Esophagus squamous epithelium (tissue), 4 donors: Measurements from ENCODE around the gene OR7A17.

Experiments used
- CTCF ChIP-seq, 6 experiments: fragments of 450-650 bp in 4 of 6; fragments of 200-600 bp in 2 of 6; sonication (generic) in 2 of 6; IDR thresholded peaks; one replicate each; pipeline ENCODE4 v1.5.1; 2016 to 2019; ENCODE audit warnings: antibody characterized with exemption in 6 of 6, mild to moderate bottlenecking in 4 of 6, moderate library complexity in 4 of 6
- POLR2A ChIP-seq, 4 donors: fragments of 450-650 bp; IDR thresholded peaks; one replicate each; pipeline ENCODE4 v1.6.1; 2017; ENCODE audit warnings: antibody characterized with exemption in 4 of 4, mild to moderate bottlenecking in 4 of 4, moderate library complexity in 3 of 4

GRCh38 chr19:14848822-14849221 lies 37.1 kb downstream of the OR7A17 start, which contains the start of gene OR7A10:
- TF ChIP-seq CTCF (IDR thresholded peaks at IDR 0.05) (no peak), POLR2A (IDR thresholded peaks at IDR 0.05) (no peak)
